Adrenal gland (tissue), 12 donors: ENCODE results near the gene RNF8. TPM values are rescaled to one million over a fixed set of nuclear protein-coding genes. Genes with fewer than 3 reads are reported as not detected.
"Not testable (repeated sequence)": the region's sequence is repeated elsewhere in the genome, so short reads cannot be mapped to it uniquely, and the experiment has no call there.

Experiments used
- DNase-seq, 7 donors: peaks; one replicate each; pipeline ENCODE4 v3.0.0-alpha.2; 2019 to 2020
- H3K27ac ChIP-seq, 5 donors: fragments of 200-600 bp; sonication (generic) in 4 of 5; 1 replicate in 3 of 5; 2 replicates in 2 of 5; pipeline versions ENCODE4 v1.5.1 to v1.8.0; 2016 to 2020; ENCODE audit warnings: mild to moderate bottlenecking in 1 of 5
- H3K27me3 ChIP-seq: fragments of 200-600 bp; 2 replicates; pipeline ENCODE4 v1.8.0; 2021
- H3K36me3 ChIP-seq, 2 donors: fragments of 200-600 bp; replicated peaks in 1 of 2; 1 replicate in 1 of 2; 2 replicates in 1 of 2; pipeline versions ENCODE4 v1.5.1 to v1.8.0; 2018 to 2022
- H3K4me1 ChIP-seq, 2 donors: fragments of 200-600 bp; replicated peaks in 1 of 2; 1 replicate in 1 of 2; 2 replicates in 1 of 2; pipeline versions ENCODE4 v1.5.1 to v1.8.0; 2018 to 2021
- H3K4me3 ChIP-seq, 4 donors: fragments of 200-600 bp; sonication (generic) in 3 of 4; one replicate each; pipeline ENCODE4 v1.5.1; 2016 to 2018
- H3K9me3 ChIP-seq, 3 donors: fragments of 200-600 bp; sonication (generic) in 1 of 3; replicated peaks in 1 of 3; 1 replicate in 2 of 3; 2 replicates in 1 of 3; pipeline versions ENCODE4 v1.5.1 to v1.8.0; 2016 to 2021
- POLR2A ChIP-seq, 2 donors: fragments of 450-650 bp; IDR thresholded peaks; one replicate each; pipeline ENCODE4 v1.6.1; 2017; ENCODE audit warnings: antibody characterized with exemption in 2 of 2, mild to moderate bottlenecking in 2 of 2, moderate library complexity in 1 of 2
- whole genome bisulfite sequencing, 4 donors: extraction: QIAGEN DNeasy Blood & Tissue Kit in 2 of 4; methylation state at CpG; one replicate each; pipeline versions ENCODE4 v1.1.5 to v1.1.7; 2013 to 2017; 5-methylcytosine and 5-hydroxymethylcytosine counted together
- intact Hi-C, 2 donors: fragments of 100-400 bp; cut with DNase I; formaldehyde crosslinking; loops; one replicate each; pipeline versions ENCODE4 v1.14.1 to v1.15.0; 2022 to 2023
- polyA plus RNA-seq, 3 donors: library from polyadenylated mRNA; stranded (reverse); fragments of 200-250 nt in 2 of 3; fragments of 350-450 nt in 1 of 3; fragmentation: Illumina TruSeq in 1 of 3; extraction: RNeasy Lipid Tissue Mini Kit (QIAGEN cat#74804) in 1 of 3; gene quantifications; one replicate each; pipeline ENCODE4 v1.2.3, GENCODE V29; 2013 to 2014
- total RNA-seq, 9 donors: library from RNA; depleted of rRNA in 4 of 9; stranded (reverse); fragments of >200 nt in 4 of 9; fragments of 120-200 nt in 1 of 9; fragmentation: NEBNext Ultra II Directional in 1 of 9; extraction: Animal tissue kit (Norgen Biotek cat#: 25700) in 1 of 9; gene quantifications; one replicate each; pipeline versions ENCODE4 v1.1.0 to v1.2.4, GENCODE V29; 2013 to 2023
- TF ChIP-seq, protein P1 (sequence below), 6 experiments: fragments of 450-650 bp in 4 of 6; fragments of 200-600 bp in 2 of 6; sonication (generic) in 1 of 6; IDR thresholded peaks; 1 replicate in 5 of 6; 2 replicates in 1 of 6; pipeline versions ENCODE4 v1.5.1 to v1.8.0; 2016 to 2021; ENCODE audit warnings: antibody characterized with exemption in 6 of 6, mild to moderate bottlenecking in 2 of 6, moderate library complexity in 1 of 6
- donor health status: healthy with polysubstance abuse.
- donor health status: Bipolar disorder and iron deficiency.
- donor health status: DM: yes; HTN: yes; CAD: no.
- donor health status: DM: no; HTN: no; CAD: no.
- donor health status: DM: no; HTN: no; CAD: no.
- donor health status: DM: yes; HTN: yes; CAD: no.

The RNF8 gene
- total and polyA plus RNA-seq, 12 donors: 13.1 to 54.6 (median 20.6) TPM

DNA sequence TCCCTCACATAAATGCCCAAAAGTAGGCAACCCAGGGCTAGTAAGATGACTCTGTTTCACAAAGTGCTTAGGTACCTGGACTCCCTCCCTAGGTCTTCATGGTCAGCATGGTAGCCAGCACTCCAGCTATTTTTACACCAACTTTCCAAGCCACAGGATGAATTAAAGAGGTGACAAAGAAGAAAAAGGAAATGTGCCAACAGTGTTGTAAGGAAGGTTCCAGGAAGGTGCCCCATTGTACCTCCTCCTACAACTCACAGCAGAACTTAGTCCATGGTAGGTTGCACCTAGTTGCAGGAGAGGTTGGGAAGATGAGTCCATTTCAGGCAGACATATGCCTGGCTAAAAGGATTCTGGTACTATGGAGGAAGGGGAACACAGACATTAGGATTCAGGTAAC is 19.7 kb upstream of the RNF8 start:
- TF ChIP-seq, protein P1, sequence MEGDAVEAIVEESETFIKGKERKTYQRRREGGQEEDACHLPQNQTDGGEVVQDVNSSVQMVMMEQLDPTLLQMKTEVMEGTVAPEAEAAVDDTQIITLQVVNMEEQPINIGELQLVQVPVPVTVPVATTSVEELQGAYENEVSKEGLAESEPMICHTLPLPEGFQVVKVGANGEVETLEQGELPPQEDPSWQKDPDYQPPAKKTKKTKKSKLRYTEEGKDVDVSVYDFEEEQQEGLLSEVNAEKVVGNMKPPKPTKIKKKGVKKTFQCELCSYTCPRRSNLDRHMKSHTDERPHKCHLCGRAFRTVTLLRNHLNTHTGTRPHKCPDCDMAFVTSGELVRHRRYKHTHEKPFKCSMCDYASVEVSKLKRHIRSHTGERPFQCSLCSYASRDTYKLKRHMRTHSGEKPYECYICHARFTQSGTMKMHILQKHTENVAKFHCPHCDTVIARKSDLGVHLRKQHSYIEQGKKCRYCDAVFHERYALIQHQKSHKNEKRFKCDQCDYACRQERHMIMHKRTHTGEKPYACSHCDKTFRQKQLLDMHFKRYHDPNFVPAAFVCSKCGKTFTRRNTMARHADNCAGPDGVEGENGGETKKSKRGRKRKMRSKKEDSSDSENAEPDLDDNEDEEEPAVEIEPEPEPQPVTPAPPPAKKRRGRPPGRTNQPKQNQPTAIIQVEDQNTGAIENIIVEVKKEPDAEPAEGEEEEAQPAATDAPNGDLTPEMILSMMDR (IDR thresholded peaks at IDR 0.05): no peak
- no peak for TF ChIP-seq POLR2A (IDR thresholded peaks at IDR 0.05)
- DNase-seq: no peak
- no peaks in the 10 kb centered on the region for H3K9me3 ChIP-seq
- H3K27ac ChIP-seq: no peak overlapping the region
- intact Hi-C loops: no loop called here
- H3K36me3 ChIP-seq: peaks cover 0 to 19% of the 10 kb centered on the region in 2 donors
- H3K27me3 ChIP-seq: no peaks in the 10 kb centered on the region
- H3K4me3 ChIP-seq: no peak overlapping the region
- no peaks in the 10 kb centered on the region for H3K4me1 ChIP-seq

DNA sequence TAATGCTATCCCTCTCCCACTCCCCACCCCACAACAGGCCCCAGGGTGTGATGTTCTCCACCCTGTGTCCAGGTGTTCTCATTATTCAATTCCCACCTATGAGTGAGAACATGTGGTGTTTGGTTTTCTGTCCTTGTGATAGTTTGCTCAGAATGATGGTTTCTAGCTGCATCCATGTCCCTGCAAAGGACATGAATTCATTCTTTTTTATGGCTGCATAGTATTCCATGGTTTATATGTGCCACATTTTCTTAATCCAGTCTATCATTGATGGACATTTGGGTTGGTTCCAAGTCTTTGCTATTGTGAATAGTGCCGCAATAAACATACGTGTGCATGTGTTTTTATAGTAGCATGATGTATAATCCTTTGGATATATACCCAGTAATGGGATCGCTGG is 15.5 kb upstream of the RNF8 start:
- H3K4me3 ChIP-seq, H3K9me3 ChIP-seq, DNase-seq, intact Hi-C loops, H3K36me3 ChIP-seq, H3K27ac ChIP-seq, H3K27me3 ChIP-seq, H3K4me1 ChIP-seq: not testable (repeated sequence)
- 91 to 98% (median 96%) methylated on average over 3 of the region's 3 CpGs for WGBS, 4 donors

DNA sequence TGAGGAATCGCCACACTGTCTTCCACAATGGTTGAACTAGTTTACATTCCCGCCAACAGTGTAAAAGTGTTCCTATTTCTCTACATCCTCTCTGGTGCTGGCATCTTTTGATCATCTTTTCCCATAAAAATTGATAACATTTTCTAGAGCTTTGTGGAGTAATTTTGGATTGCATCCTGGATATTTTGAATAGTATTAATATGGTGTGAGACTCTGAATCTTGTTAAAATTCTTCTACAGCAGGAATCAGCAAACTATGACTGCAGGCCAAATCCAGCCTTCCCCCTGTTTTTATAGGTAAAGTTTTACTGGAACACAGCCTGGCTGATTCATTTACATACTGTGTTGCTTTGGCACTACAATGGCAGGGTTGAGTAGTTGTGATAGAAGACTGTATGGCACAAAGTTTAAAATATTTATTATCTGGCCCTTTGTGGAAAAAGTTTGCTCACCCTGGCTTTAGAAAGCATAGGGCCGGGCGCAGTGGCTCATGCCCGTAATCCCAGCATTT is 15.0 kb upstream of the RNF8 start:
- TF ChIP-seq POLR2A (IDR thresholded peaks at IDR 0.05): no peak
- TF ChIP-seq, protein P1 (IDR thresholded peaks at IDR 0.05): no peak
- Histone ChIP-seq H3K27ac (no peak overlapping the region), H3K27me3 (no peaks in the 10 kb centered on the region), H3K4me3 (no peak overlapping the region), H3K36me3 (no peaks in the 10 kb centered on the region), H3K9me3 (no peaks in the 10 kb centered on the region), H3K4me1 (no peaks in the 10 kb centered on the region)
- WGBS, 4 donors: 96 to 99% (median 97%) methylated on average over 5 of the region's 5 CpGs
- no peak for DNase-seq
- intact Hi-C loops: no loop called here

DNA sequence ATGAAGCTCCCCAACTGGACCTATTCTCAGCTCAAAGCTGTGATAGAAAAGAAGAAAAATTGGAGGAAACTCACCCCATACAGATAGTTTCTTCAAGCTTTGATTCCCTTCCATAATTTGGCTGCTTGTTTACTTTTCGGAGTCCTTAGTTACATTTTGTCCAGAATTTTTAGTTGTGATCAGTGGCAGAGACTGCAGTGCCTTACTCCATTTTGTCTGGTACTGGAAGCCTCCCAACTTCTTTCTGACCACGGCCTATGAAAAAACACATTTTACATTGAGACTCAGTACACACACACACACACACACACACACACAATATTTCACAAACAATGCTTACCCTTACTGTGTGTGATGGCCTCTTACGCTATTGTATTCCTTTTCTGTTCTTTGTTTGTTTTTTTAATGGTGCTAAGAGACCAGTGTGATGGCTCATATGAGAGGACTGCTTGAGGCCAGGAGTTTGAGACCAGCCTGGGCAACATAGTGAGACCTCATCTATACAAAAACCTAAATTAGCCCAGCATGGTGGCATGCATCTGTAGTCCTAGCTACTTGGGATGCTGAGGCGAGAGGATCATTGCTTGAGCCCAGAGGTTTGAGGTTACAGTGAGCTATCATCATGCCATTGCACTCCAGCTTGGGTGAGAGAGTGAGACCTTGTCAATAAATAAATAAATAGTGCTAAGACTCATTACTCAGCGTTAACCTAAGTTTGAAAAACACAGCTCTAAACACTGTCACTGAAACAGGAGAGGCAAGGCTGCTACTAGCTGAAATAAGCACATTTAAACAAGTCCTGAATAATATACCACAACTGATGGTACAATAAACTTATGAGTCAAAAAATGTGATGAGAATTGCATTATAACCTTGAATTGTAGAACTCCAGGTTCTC is 13.8 kb upstream of the RNF8 start:
- Histone ChIP-seq H3K9me3 (no peaks in the 10 kb centered on the region), H3K27me3 (no peaks in the 10 kb centered on the region), H3K4me1 (no peaks in the 10 kb centered on the region), H3K4me3 (no peak overlapping the region), H3K36me3 (no peaks in the 10 kb centered on the region), H3K27ac (no peak overlapping the region)
- TF ChIP-seq POLR2A (IDR thresholded peaks at IDR 0.05): no peak
- TF ChIP-seq, protein P1 (IDR thresholded peaks at IDR 0.05): no peak
- DNase-seq: no peak
- intact Hi-C loops: no loop called here
- WGBS, 4 donors: 88 to 91% (median 90%) methylated on average over 5 of the region's 5 CpGs

DNA sequence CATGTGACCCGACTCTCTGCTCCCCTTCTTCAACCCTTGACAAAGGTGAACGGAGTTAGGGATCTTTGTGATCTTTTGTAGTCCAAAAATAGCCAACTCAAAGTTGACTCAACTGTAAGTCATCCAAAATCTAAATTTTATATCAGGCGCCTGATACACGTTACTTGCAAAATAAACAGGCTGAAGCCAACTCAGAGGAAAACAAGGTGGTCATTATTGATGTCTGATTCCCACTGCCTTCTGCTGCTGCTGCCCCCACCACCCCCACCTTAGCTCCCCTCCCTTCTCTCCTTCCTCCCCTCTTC is 13.2 kb upstream of the RNF8 start:
- no peak for DNase-seq
- Histone ChIP-seq H3K9me3 (no peaks in the 10 kb centered on the region), H3K27me3 (no peaks in the 10 kb centered on the region), H3K36me3 (no peaks in the 10 kb centered on the region), H3K4me1 (no peaks in the 10 kb centered on the region), H3K4me3 (no peak overlapping the region), H3K27ac (no peak overlapping the region)
- WGBS, 4 donors: 55 to 61% (median 58%) methylated on average over 4 of the region's 4 CpGs
- intact Hi-C loops: no loop called here
- TF ChIP-seq, protein P1 (IDR thresholded peaks at IDR 0.05): no peak
- no peak for TF ChIP-seq POLR2A (IDR thresholded peaks at IDR 0.05)
